Gastroesophageal sphincter (tissue), 3 donors: ENCODE measurements around the gene PTCH2.
"Not testable (repeated sequence)": the region's sequence is repeated elsewhere in the genome, so short reads cannot be mapped to it uniquely, and the experiment has no call there.

Source experiments
- CTCF ChIP-seq, 4 experiments: fragments of 200-600 bp in 2 of 4; fragments of 450-650 bp in 2 of 4; sonication (generic) in 1 of 4; IDR thresholded peaks; one replicate each; pipeline ENCODE4 v1.5.1; 2017 to 2019; ENCODE audit warnings: antibody characterized with exemption in 4 of 4, mild to moderate bottlenecking in 2 of 4, moderate library complexity in 2 of 4
- EP300 ChIP-seq: sonication (generic); formaldehyde crosslinking; IDR thresholded peaks from one replicate; pipeline ENCODE4 v1.6.1; 2017; ENCODE audit warnings: antibody characterized with exemption, mild to moderate bottlenecking
- POLR2AphosphoS5 ChIP-seq: sonication (generic); formaldehyde crosslinking; IDR thresholded peaks from one replicate; pipeline ENCODE4 v1.6.1; 2017; ENCODE audit warnings: antibody characterized with exemption

- TF ChIP-seq CTCF (IDR thresholded peaks at IDR 0.05); EP300; POLR2AphosphoS5: not testable (repeated sequence)
Measured at GRCh38 chr1:44810762-44811105, 32.3 kb downstream of the PTCH2 start.
